Neural cell (in vitro differentiated cells): Measurements from ENCODE around the gene SLC11A1. TPM values are rescaled to one million over a fixed set of nuclear protein-coding genes. Genes with fewer than 3 reads are reported as not detected.

Experiments used
- H2AFZ ChIP-seq: fragments of 200-600, 300-800 bp; sonication (generic), shearing (Covaris generic); 2 replicates; pipeline ENCODE4 v1.6.0; 2014; ENCODE audit warnings: low read depth, mild to moderate bottlenecking, antibody characterized with exemption, low read length, moderate library complexity
- H3F3A ChIP-seq: fragments of 200-600 bp; shearing (Covaris generic); 2 replicates; pipeline ENCODE4 v1.6.1; 2016; ENCODE audit warnings: mild to moderate bottlenecking, moderate library complexity, mixed read lengths, antibody characterized with exemption, low read length; ENCODE audit not compliant: insufficient read depth, poor library complexity, severe bottlenecking
- H3K27ac ChIP-seq: fragments of 200-600, 300-800 bp; sonication (generic), shearing (Covaris generic); 2 replicates; pipeline ENCODE4 v1.5.1; 2014; ENCODE audit warnings: mild to moderate bottlenecking, low read length, moderate library complexity
- H3K27me3 ChIP-seq: fragments of 300-800, 200-600 bp; sonication (generic), shearing (Covaris generic); 2 replicates; pipeline ENCODE4 v1.6.0; 2014; ENCODE audit warnings: mild to moderate bottlenecking, low read depth, low read length, moderate library complexity; ENCODE audit not compliant: insufficient read depth
- H3K36me3 ChIP-seq: fragments of 300-800, 200-600 bp; sonication (generic), shearing (Covaris generic); 2 replicates; pipeline ENCODE4 v1.5.1; 2014; ENCODE audit warnings: mild to moderate bottlenecking, antibody characterized with exemption, low read length, moderate library complexity; ENCODE audit not compliant: insufficient read depth
- H3K4me2 ChIP-seq: fragments of 300-800, 200-600 bp; sonication (generic), shearing (Covaris generic); 2 replicates; pipeline ENCODE4 v1.6.0; 2014; ENCODE audit warnings: mild to moderate bottlenecking, low read length
- H3K4me3 ChIP-seq: fragments of 300-800, 200-600 bp; sonication (generic), shearing (Covaris generic); 2 replicates; pipeline ENCODE4 v1.5.1; 2014; ENCODE audit warnings: mild to moderate bottlenecking, low read length, moderate library complexity
- H3K79me2 ChIP-seq: fragments of 200-600 bp; shearing (Covaris generic); replicated peaks from 2 replicates; pipeline ENCODE4 v1.6.0; 2014; ENCODE audit warnings: mild to moderate bottlenecking, low read length, moderate library complexity; ENCODE audit not compliant: insufficient read depth
- H3K9ac ChIP-seq: fragments of 300-800, 200-600 bp; sonication (generic), shearing (Covaris generic); 2 replicates; pipeline ENCODE4 v1.6.1; 2016; ENCODE audit warnings: mild to moderate bottlenecking, low read length, mixed read lengths
- H3K9me2 ChIP-seq: fragments of 200-600 bp; shearing (Covaris generic); 2 replicates; pipeline ENCODE4 v1.6.1; 2016; ENCODE audit warnings: mild to moderate bottlenecking, low read length, mixed read lengths; ENCODE audit not compliant: insufficient read depth
- H3K9me3 ChIP-seq: fragments of 200-600, 300-800 bp; sonication (generic), shearing (Covaris generic); 2 replicates; pipeline ENCODE4 v1.6.1; 2016; ENCODE audit warnings: mild to moderate bottlenecking, mixed run types, low read length, moderate library complexity, mixed read lengths
- H4K20me1 ChIP-seq: fragments of 200-600 bp; shearing (Covaris generic); 2 replicates; pipeline ENCODE4 v1.6.1; 2016; ENCODE audit warnings: mild to moderate bottlenecking, mixed run types; ENCODE audit not compliant: insufficient read depth
- CTCF ChIP-seq: fragments of 450-650 bp; IDR thresholded peaks from 2 replicates; pipeline ENCODE4 v1.5.1; 2014; ENCODE audit warnings: antibody characterized with exemption, mild to moderate bottlenecking, moderate library complexity; ENCODE audit not compliant: poor library complexity, severe bottlenecking
- EP300 ChIP-seq: fragments of 450-650 bp; conservative IDR thresholded peaks from 2 replicates; pipeline ENCODE4 v1.6.1; 2014; ENCODE audit warnings: antibody characterized with exemption, mild to moderate bottlenecking, moderate library complexity; ENCODE audit not compliant: poor library complexity, severe bottlenecking
- EZH2 ChIP-seq: fragments of 200-600, 300-800 bp; shearing (Covaris generic), sonication (generic); IDR thresholded peaks from 2 replicates; pipeline ENCODE4 v1.6.1; 2014; ENCODE audit warnings: antibody characterized with exemption, low read length, borderline replicate concordance, mild to moderate bottlenecking; ENCODE audit not compliant: insufficient read depth, poor library complexity, severe bottlenecking
- MXI1 ChIP-seq: fragments of 450-650 bp; conservative IDR thresholded peaks from 2 replicates; pipeline ENCODE4 v1.6.1; 2014; ENCODE audit warnings: antibody characterized with exemption, mild to moderate bottlenecking; ENCODE audit not compliant: poor library complexity, severe bottlenecking
- POLR2AphosphoS5 ChIP-seq: IDR thresholded peaks from 2 replicates; pipeline ENCODE4 v1.6.1; 2012
- RAD21 ChIP-seq: fragments of 450-650 bp; conservative IDR thresholded peaks from 2 replicates; pipeline ENCODE4 v1.6.1; 2014; ENCODE audit warnings: antibody characterized with exemption, mild to moderate bottlenecking, moderate library complexity
- REST ChIP-seq: IDR thresholded peaks from 2 replicates; pipeline ENCODE4 v1.6.1; 2012; ENCODE audit warnings: borderline replicate concordance
- SMC3 ChIP-seq: fragments of 450-650 bp; conservative IDR thresholded peaks from 2 replicates; pipeline ENCODE4 v1.6.1; 2014; ENCODE audit warnings: antibody characterized with exemption, mild to moderate bottlenecking, moderate library complexity; ENCODE audit not compliant: poor library complexity
- TAF1 ChIP-seq: IDR thresholded peaks from 2 replicates; pipeline ENCODE4 v1.6.1; 2012; ENCODE audit warnings: low read depth
- polyA plus RNA-seq: library from polyadenylated mRNA; depleted of rRNA; stranded (reverse); fragments of >200 nt; gene quantifications from 2 replicates; pipeline ENCODE4 v1.2.3, GENCODE V29; 2014

Gene SLC11A1
- polyA plus RNA-seq, 1 donor from 2014 or later = not detected

GRCh38 chr2:218423584-218423983 is 41.5 kb downstream of the SLC11A1 start:
- no peaks in the 10 kb centered on the region for H3K79me2 ChIP-seq
- H3F3A ChIP-seq = no peaks in the 10 kb centered on the region
- H3K4me3 ChIP-seq = no peak overlapping the region
- H3K4me2 ChIP-seq = no peak overlapping the region
- TF ChIP-seq MXI1 (no peak), EP300 (no peak), TAF1 (no peak), SMC3 (no peak), REST (no peak), RAD21 (no peak), CTCF (no peak), POLR2AphosphoS5 (no peak), EZH2 (no peak)
- H3K27me3 ChIP-seq = no peaks in the 10 kb centered on the region
- no peaks in the 10 kb centered on the region for H4K20me1 ChIP-seq
- H2AFZ ChIP-seq = no peak overlapping the region
- H3K9me3 ChIP-seq = no peaks in the 10 kb centered on the region
- no peak overlapping the region for H3K9ac ChIP-seq
- H3K9me2 ChIP-seq = no peaks in the 10 kb centered on the region
- no peaks in the 10 kb centered on the region for H3K36me3 ChIP-seq
- no peak overlapping the region for H3K27ac ChIP-seq

- no peaks in the 10 kb centered on the region for H4K20me1 ChIP-seq
- no peaks in the 10 kb centered on the region for H3K9me3 ChIP-seq
- H3K4me3 ChIP-seq = no peak overlapping the region
- no peaks in the 10 kb centered on the region for H3K36me3 ChIP-seq
- no peaks in the 10 kb centered on the region for H3F3A ChIP-seq
- H3K27me3 ChIP-seq = no peaks in the 10 kb centered on the region
- H3K4me2 ChIP-seq = no peak overlapping the region
- no peaks in the 10 kb centered on the region for H3K79me2 ChIP-seq
- H3K9ac ChIP-seq = no peak overlapping the region
- H2AFZ ChIP-seq = no peak overlapping the region
- H3K27ac ChIP-seq = no peak overlapping the region
- no peaks in the 10 kb centered on the region for H3K9me2 ChIP-seq
- no peak for TF ChIP-seq EP300
- no peak for TF ChIP-seq SMC3
- no peak for TF ChIP-seq RAD21
Observed at GRCh38 chr2:218425531-218425930, 43.5 kb downstream of the SLC11A1 start.

GRCh38 chr2:218427741-218428140 is 45.7 kb downstream of the SLC11A1 start:
- H2AFZ ChIP-seq = no peak overlapping the region
- no peaks in the 10 kb centered on the region for H3K9me3 ChIP-seq
- H3K9me2 ChIP-seq = no peaks in the 10 kb centered on the region
- H3K36me3 ChIP-seq = no peaks in the 10 kb centered on the region
- no peak overlapping the region for H3K9ac ChIP-seq
- no peak overlapping the region for H3K4me3 ChIP-seq
- no peaks in the 10 kb centered on the region for H3K27me3 ChIP-seq
- TF ChIP-seq MXI1 (no peak), REST (no peak), POLR2AphosphoS5 (no peak), EZH2 (no peak), TAF1 (no peak), SMC3 (no peak)
- H4K20me1 ChIP-seq = no peaks in the 10 kb centered on the region
- no peaks in the 10 kb centered on the region for H3F3A ChIP-seq
- no peaks in the 10 kb centered on the region for H3K79me2 ChIP-seq
- H3K4me2 ChIP-seq = no peak overlapping the region
- no peak overlapping the region for H3K27ac ChIP-seq
